Measurements from ENCODE around the gene DDA1.
"Not testable (repeated sequence)": the region's sequence is repeated elsewhere in the genome, so short reads cannot be mapped to it uniquely, and the experiment has no call there.

DDA1 gene

DNA sequence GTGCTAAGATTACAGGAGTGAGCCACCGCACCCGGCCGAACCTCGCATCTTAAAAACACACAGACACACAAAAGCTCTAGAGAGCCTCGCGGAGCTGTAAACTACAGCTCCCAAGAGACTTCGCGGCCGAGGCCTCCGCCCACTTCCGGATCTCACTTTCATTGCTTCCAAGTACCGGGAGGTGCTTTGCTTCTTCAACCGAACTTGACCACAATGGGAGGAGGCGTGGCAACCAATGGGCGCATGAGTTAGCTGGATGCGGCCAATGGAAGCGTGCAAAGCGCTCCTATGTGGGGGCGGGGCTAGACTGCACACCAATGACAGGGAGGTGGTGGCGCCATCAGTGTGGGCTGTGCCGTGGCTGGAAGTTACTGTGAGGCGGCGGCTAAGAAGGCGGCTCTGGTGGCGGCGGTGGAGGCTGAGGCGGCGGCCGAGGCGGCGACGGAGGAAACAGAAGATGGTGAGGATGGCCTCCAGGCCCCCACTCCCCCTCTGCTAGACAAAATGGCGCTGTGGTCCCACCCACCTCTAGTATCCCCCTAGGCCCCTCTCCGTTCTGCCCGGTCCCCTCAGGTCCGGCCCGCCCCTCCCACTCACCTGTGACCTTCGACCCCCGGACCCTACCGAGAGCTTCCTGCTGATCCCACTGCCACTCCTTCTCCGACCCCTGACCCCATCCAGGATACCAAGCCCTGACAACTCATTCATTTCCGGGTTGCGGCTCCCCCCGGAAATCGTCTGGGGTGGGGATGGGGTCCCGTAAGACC lies at the start of gene DDA1:
DDA1 (plus strand) TSS at position 366 of the 767 bp plus-strand sequence; CDS start at position 458, 92 bp downstream.
- DNase-seq: peak; percentile 99
- in situ Hi-C loops (cut with MboI; ENCODE audit: low pct_unique_long_range_greater_than_20kb, low sequenced_read_pairs): no loop called here

DNA sequence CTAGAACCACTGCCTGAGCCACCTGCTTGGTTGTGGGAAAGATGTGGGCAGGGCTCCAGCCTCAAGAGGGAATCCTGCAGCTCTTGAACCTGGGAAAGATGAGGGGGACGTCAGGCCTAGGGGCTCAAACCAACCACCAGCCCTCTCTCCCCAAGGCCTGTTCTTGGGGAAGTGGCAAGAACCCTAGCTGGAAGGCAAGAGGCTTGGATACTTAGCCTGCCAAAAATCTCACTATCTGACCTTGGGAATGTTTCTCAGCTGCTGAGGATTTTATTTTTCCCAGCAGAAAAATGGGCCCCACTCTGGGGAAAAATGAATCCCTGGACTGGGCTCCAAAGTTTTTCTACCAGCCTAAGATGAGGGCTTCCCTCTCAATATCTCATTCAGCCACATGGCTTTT lies 49.4 kb upstream of the DDA1 start:
- in situ Hi-C loops (cut with MboI; ENCODE audit: low pct_unique_long_range_greater_than_20kb, low sequenced_read_pairs): no loop called here
- DNase-seq: no peak

DNA sequence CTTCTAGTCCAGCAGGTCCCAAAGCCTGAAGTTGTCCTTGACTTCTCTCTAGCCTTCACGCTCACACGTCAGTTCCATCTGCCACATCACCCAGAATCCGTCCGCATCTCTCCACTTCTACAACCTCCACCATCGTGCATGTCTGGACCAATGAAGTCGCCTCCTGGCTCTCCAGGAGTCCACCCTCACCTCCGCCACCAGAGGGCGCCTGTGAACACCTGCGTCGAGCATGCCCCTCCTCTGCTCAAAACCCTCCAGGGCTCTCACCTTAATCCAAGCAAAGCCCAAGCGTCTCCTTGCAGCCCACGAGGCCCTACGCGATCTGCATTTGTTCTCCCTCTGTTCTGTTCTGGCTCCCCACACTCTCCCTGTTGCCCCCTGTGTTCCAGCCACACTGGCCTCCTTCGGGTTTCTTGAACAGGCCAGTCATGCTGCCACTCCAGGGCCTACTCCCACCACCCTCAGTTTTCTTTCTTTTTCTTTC lies 48.5 kb upstream of the DDA1 start:
- in situ Hi-C loops (cut with MboI; ENCODE audit: low pct_unique_long_range_greater_than_20kb, low sequenced_read_pairs): no loop called here
- peak; percentile 94 for DNase-seq

DNA sequence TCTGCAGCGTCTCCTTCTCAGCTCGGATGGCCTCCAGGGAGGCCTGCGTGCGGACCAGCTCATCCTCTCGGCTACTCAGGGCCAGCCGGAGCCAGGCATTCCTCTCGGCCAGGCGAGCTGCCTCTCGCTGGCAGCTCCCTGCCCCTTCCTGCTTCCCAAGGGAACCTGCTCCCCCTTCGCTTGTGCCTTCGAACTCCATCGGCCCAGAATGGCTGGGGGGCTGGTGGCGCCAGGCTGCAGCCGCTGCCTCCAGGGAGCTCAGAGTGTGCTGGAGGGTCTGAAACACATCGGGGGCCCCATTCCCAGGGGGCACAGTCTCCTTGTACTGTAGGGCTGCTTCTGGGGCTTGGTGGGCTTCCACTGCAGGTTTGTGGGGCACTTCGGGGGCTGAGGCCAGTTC lies 46.8 kb upstream of the DDA1 start:
- in situ Hi-C loops (cut with MboI; ENCODE audit: low pct_unique_long_range_greater_than_20kb, low sequenced_read_pairs): no loop called here

DNA sequence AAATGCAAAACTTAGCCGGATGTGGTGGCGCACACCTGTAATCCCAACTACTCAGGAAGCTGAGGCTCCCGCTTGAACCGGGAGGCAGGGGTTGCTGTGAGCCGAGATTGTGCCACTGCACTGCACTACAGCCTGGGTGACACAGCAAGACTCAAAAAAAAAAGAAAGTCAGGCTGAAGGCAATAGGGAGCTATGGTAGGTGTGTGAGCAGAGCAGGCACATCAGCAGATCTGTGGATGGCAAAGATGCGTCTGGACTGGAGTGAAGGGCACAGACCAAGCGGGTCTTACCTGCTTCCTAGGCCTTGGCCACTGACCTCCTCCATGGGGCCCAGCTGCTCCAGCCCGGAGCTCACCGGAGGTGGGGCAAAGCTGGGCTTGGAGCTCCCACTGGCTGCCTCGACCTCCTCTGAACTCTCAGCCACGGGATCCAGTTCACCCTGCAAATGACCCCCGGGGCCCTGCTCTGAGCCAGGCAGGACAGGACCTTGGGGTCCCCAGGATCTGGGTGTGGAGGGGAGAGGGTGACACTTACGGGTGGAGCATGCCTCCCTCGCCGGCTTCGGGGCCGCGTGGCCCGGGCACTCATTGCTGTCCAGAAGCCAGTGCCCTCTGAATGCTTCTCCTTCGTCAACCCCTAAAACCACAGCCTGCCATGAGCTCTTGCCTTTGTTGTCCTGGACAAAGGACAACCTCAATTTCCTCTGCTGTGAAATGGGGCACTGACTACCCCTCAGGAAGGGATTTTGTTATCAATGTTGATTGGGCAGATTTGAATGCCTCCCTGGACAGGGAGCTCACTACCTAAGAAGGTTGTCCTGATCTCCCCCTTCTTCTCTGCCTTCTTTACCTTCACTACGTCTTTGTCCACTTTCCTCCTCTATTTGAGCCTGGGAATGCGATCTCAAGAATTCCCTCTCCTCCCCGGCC lies 45.4 kb upstream of the DDA1 start:
- in situ Hi-C loops (cut with MboI; ENCODE audit: low pct_unique_long_range_greater_than_20kb, low sequenced_read_pairs): no loop called here
- DNase-seq: no peak

More for the DNA sequence above, 46.8 kb upstream of the DDA1 start:
- no peak for DNase-seq

DNA sequence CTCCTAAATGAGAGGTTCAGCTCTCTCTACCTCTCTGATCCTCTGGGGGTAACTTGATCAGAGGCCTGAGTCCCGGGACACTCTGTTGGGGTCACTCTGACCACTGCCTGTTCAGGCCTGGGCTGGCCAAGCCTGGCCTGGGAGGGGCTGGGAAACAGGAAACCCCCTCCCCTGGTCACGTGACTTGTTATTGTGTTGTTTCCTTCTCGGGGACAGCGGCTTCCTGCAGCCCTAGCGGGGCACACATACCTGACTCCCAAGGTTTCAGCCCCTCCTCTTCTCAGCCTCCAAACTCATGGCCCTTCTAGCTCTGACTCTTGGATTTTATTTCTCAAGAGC lies 44.8 kb upstream of the DDA1 start, which contains the start of gene USHBP1:
USHBP1 (minus strand) TSS at position 105 of the 339 bp plus-strand sequence. CDS start 446 bp downstream, outside the sequence.
- DNase-seq: no peak
- in situ Hi-C loops (cut with MboI; ENCODE audit: low pct_unique_long_range_greater_than_20kb, low sequenced_read_pairs): no loop called here

DNA sequence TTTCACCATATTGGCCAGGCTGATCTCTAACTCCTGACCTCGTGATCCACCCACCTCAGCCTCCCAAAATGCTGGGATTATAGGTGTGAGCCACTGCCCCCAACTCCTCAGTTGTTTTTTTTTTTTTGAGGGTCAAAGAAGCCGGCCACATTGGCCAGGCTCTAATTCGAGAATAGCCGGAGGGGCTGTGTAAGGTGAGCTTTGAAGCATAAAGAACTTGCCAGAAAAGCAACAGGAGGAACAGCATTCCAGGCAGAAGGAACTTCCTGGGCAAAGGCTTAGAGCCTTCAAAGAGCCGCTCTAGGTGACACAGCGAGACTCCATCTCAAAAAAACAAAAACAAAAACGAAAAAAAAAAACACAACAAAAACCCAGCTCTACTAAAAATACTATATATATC lies 43.3 kb upstream of the DDA1 start:
- no peak for DNase-seq
- in situ Hi-C loops (cut with MboI; ENCODE audit: low pct_unique_long_range_greater_than_20kb, low sequenced_read_pairs): no loop called here

DNA sequence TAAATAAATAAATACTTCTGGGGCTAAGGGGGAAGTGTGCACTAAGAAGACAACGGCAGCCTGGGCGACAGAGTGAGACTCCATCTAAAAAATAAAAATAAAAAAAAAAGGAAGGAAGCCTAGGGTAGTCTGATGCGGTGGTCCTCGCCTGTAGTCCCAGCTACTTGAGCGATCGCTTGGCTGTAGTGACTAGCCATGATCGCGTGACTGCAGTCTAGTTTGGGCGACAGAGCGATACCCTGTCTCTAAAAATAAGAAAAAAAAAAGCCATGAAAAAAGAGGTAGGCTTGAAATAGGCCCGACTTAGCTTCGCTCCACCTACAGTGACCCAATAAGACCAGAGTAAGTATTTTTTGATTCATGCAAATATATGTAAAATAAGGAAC lies 42.8 kb upstream of the DDA1 start:
- in situ Hi-C loops (cut with MboI; ENCODE audit: low pct_unique_long_range_greater_than_20kb, low sequenced_read_pairs): no loop called here
- no peak for DNase-seq

DNA sequence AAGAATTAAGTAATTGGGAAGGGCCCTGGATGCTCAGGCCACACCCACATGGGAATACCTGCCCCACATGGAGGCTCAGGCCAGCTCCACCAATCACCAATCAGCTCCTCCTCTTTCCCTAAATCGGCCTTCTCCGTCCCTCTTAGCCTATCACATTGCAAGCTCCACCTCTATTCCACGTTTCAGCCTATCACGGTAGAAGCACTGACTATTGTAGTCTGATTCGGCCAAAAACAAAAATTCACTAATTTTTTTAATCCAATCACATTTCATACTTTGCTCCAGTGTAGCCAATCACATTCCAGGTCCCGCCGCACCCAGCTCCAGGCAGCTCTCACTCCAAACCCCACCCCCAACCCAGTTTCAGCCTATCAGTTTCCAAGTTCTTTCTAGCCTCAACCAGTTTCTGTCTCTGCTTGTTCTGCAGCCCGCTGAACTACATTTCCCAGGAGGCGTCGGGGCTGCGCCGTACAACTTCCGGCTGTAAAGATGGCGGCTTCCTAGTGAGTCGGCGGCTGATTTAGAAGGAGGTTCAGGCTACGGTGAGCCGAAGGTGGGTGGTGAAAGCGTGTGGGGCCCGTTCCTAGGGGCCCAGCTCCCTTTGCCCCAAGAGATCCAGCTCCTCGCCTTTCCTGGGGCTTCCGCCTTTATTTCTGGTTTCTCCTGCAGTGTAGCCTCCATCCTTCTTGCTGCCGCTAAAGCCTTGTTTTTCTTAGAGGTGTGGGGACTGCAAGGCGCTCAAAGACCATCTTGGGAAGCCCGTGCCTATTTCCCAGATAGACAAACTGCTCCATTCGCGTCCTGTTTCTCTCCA lies 42.2 kb upstream of the DDA1 start, which contains the start of gene BABAM1:
BABAM1 (plus strand) TSS at position 469 of the 814 bp plus-strand sequence. CDS start 1,364 bp downstream, outside the sequence.
- in situ Hi-C loops (cut with MboI; ENCODE audit: low pct_unique_long_range_greater_than_20kb, low sequenced_read_pairs): no loop called here

DNA sequence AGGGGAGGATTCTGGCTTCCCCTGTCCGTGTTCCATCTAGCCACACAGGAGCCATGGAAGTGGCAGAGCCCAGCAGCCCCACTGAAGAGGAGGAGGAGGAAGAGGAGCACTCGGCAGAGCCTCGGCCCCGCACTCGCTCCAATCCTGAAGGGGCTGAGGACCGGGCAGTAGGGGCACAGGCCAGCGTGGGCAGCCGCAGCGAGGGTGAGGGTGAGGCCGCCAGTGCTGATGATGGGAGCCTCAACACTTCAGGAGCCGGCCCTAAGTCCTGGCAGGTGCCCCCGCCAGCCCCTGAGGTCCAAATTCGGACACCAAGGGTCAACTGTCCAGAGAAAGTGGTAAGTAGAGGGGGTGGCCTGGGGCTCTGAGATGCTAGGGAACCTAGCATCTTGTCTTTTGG lies 40.6 kb upstream of the DDA1 start:
- no peak for DNase-seq
- in situ Hi-C loops (cut with MboI; ENCODE audit: low pct_unique_long_range_greater_than_20kb, low sequenced_read_pairs): no loop called here

More for the DNA sequence above, 42.2 kb upstream of the DDA1 start, which contains the start of gene BABAM1:
- peak; percentile 100 for DNase-seq

DNA sequence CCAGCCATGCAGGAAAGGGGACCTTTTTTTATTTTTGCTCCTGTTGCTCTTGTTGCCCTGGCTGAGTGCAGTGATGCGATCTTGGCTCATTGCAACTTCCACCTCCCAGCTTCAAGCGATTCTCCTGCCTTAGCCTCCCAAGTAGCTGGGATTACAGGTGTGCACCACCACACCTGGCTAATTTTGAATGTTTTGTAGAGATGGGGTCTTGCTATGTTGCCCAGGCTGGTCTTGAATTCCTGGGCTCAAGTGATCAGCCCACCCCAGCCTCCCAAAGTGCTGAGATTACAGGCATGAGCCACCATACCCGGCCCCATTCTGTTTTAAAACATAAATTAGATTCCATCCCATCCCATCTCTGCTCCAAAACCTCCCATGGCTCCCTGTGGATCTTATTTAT lies 34.5 kb upstream of the DDA1 start:
- in situ Hi-C loops (cut with MboI; ENCODE audit: low pct_unique_long_range_greater_than_20kb, low sequenced_read_pairs); DNase-seq: not testable (repeated sequence)

DNA sequence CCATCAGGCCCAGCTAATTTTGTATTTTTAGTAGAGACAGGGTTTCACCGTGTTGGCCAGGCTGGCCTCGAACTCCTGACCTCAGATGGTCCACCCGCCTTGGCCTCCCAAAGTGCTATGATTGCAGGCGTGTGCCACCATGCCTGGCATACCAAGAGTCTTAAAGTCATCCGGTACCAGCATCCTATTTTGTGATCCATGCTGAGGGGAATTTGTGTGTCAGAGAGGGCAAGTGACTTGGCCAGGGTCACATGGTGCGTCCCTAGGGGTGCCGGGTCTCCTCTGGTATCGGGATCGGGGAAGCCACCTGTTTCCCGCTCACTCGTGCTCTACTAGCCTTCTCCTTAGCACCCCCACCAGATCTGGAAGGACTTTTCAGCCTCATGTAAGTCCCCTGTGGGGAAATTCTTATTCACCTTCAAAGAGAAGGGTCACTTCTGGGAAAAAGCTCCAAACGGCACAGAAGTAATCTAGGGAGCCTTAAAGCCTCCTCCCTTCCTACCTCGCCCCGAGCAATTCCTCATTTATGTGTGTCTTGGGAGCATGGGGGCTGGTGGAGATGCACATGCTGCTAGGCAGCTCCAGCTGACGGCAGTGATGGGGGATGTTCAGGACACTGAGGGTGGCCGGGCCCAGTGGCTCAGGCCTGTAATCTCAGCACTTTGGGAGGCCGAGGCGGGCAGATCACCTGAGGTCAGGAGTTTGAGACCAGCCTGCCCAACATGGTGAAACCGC lies 33.8 kb upstream of the DDA1 start:
- no peak for DNase-seq
- in situ Hi-C loops (cut with MboI; ENCODE audit: low pct_unique_long_range_greater_than_20kb, low sequenced_read_pairs): no loop called here

DNA sequence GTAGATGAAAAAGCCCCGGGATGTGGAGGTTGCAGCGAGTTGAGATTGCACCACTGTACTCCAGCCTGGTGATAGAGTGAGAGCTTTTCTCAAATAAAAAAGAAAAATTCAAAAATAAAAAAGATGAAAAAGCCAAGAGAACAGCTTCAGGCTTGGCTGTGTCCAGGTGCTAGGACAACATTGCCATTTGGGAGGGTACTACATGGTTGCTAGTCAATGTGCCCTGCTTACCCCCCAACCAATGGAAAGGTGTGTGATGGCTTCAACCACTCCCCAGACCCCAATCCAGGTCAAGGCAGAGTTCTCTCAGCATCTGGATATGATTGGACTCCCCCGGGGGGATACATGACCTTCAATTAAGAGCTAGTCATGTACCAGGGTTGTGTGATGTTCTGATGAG lies 29.9 kb upstream of the DDA1 start:
- in situ Hi-C loops (cut with MboI; ENCODE audit: low pct_unique_long_range_greater_than_20kb, low sequenced_read_pairs): no loop called here
- no peak for DNase-seq

DNA sequence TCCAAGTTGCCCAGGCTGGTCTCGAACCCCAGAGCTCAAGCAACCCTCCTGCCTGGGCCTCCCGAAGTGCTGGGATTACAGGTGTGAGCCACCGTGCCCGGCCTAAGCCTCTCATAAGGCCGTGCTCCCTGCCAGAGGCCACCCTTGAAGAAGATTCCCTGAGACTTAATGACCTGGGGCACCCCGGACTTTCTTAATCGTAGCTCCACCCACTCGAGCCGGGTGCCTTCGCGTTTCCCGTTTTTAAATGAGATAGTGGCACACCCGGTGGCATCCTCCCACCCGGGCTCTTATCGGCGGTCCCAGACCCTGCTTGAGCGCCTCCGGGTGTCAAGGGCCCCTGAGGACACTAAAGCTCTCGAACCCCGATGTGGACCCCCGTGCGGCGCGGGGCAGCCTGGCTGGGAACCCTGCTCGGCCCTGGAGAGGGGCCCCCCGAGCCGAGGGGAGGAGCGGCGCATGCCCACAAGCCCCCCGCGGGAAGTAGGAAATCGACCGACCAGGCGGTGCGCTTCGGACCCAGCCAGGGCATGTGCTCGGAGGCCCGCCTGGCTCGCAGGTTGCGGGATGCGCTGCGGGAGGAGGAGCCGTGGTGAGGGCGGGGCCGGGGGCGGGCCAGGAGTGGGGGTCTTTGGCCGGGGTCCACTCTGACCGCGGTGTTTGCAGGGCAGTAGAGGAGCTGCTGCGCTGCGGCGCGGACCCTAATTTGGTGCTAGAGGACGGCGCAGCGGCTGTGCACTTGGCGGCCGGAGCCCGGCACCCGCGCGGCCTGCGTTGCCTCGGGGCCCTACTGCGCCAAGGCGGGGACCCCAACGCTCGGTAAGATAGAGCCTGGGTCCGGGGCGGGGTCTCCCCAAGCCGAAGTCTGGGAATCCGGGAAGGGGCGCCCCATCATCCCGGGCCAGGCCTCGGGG lies 27.7 kb upstream of the DDA1 start, which contains the start of gene ANKLE1:
ANKLE1 (plus strand) TSS at position 511 of the 914 bp plus-strand sequence; CDS start at position 531, 20 bp downstream.
- DNase-seq: peak; percentile 76
- in situ Hi-C loops (cut with MboI; ENCODE audit: low pct_unique_long_range_greater_than_20kb, low sequenced_read_pairs): no loop called here

DNA sequence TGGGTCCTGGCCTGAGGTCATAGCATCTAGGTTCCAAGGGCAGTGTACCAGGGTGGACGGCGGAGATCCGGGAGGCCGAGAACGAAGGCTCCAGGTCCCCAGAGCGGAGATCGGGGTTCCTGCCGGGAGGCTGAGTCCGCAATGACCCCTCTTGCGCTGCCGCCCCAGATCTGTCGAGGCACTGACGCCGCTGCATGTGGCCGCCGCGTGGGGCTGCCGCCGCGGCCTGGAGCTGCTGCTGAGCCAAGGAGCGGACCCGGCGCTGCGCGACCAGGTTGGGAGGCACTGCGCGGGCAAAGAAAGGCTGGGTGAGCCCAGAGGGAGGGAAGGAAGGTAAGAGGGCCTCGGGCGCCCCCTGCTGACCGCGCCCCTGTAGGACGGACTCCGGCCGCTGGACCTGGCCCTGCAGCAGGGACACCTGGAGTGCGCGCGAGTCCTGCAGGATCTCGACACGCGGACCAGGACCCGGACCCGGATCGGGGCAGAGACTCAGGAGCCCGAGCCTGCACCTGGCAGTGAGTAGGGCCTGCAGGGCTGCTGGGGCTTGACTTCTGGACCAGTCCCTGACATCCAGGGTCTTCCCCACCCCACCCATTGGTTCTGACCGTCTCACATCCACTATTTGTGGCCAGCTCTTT lies 26.8 kb upstream of the DDA1 start:
- in situ Hi-C loops (cut with MboI; ENCODE audit: low pct_unique_long_range_greater_than_20kb, low sequenced_read_pairs): no loop called here

DNA sequence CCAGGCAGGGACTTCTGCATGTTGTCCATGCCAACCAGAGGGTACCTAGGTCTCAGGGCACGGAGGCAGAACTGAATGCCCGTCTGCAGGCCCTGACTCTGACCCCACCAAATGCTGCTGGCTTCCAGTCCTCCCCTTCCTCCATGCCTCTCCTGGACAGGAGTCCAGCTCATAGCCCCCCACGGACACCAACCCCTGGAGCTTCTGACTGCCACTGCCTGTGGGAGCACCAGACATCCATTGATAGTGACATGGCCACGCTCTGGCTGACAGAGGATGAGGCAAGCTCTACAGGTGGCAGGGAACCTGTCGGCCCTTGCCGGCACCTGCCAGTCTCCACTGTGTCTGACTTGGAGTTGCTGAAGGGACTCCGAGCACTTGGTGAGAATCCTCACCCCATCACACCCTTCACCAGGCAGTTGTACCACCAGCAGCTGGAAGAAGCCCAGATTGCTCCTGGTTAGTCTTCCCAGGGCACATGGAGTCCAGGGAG lies 25.8 kb upstream of the DDA1 start:
- no peak for DNase-seq
- in situ Hi-C loops (cut with MboI; ENCODE audit: low pct_unique_long_range_greater_than_20kb, low sequenced_read_pairs): no loop called here

More for the DNA sequence above, 26.8 kb upstream of the DDA1 start:
- peak; percentile 92 for DNase-seq
